Stimulated activated CD4-positive, alpha-beta T cell treated with anti-CD3 and anti-CD28 coated beads, TNF-alpha, amount 100 ng/mL, for 4 hours (primary cell): ENCODE measurements around the gene OR10A6.

Source experiments
- DNase-seq, 3 experiments: peaks; one replicate each; pipeline ENCODE4 v3.0.0-alpha.2; 2020; ENCODE audit warnings: low read depth in 3 of 3

Gene OR10A6

GRCh38 chr11:7931168-7931567 lies at the start of gene OR10A6:
TSS of gene OR10A6 (minus strand) at chr11:7931268. CDS start at chr11:7928662, 2,606 bp downstream.
- DNase-seq: no peak

- DNase-seq: no peak
Observed at GRCh38 chr11:7977232-7977917, 46.3 kb upstream of the OR10A6 start.

- no peak for DNase-seq
Observed at GRCh38 chr11:7974668-7975067, 43.6 kb upstream of the OR10A6 start.

- DNase-seq: no peak
Observed at GRCh38 chr11:7973011-7973410, 41.9 kb upstream of the OR10A6 start.

GRCh38 chr11:7971846-7972245 lies 40.8 kb upstream of the OR10A6 start:
- DNase-seq: no peak

- no peak for DNase-seq
Observed at GRCh38 chr11:7969756-7970646, 38.9 kb upstream of the OR10A6 start.

- no peak for DNase-seq
Observed at GRCh38 chr11:7968686-7969085, 37.6 kb upstream of the OR10A6 start.

- DNase-seq: no peak
Observed at GRCh38 chr11:7967826-7968225, 36.8 kb upstream of the OR10A6 start.

GRCh38 chr11:7967097-7967496 lies 36.0 kb upstream of the OR10A6 start:
- no peak for DNase-seq

- no peak for DNase-seq
Observed at GRCh38 chr11:7965386-7965785, 34.3 kb upstream of the OR10A6 start, which contains the start of gene NLRP10. TSS of gene NLRP10 (minus strand) at chr11:7965447. CDS start at chr11:7963495, 1,952 bp downstream.

GRCh38 chr11:7964873-7965272 lies 33.8 kb upstream of the OR10A6 start:
- no peak for DNase-seq

GRCh38 chr11:7964261-7964660 lies 33.2 kb upstream of the OR10A6 start:
- DNase-seq: no peak

- DNase-seq: no peak
Observed at GRCh38 chr11:7955191-7955590, 24.1 kb upstream of the OR10A6 start.

- DNase-seq: no peak
Observed at GRCh38 chr11:7949934-7950333, 18.9 kb upstream of the OR10A6 start.

- DNase-seq: no peak
Observed at GRCh38 chr11:7944123-7944522, 13.1 kb upstream of the OR10A6 start.

- no peak for DNase-seq
Observed at GRCh38 chr11:7941608-7942007, 10.5 kb upstream of the OR10A6 start, which contains the start of gene OR10A3. TSS of gene OR10A3 (minus strand) at chr11:7941708. CDS start at chr11:7939520, 2,188 bp downstream.

GRCh38 chr11:7941146-7941545 lies 10.1 kb upstream of the OR10A6 start:
- DNase-seq: no peak

- no peak for DNase-seq
Observed at GRCh38 chr11:7936615-7937014, 5.5 kb upstream of the OR10A6 start.

- DNase-seq: no peak
Observed at GRCh38 chr11:7927635-7928034, 3.4 kb downstream of the OR10A6 start.

- no peak for DNase-seq
Observed at GRCh38 chr11:7924536-7924935, 6.5 kb downstream of the OR10A6 start.

- no peak for DNase-seq
Observed at GRCh38 chr11:7918141-7918540, 12.9 kb downstream of the OR10A6 start.

GRCh38 chr11:7911011-7911410 lies 20.1 kb downstream of the OR10A6 start:
- DNase-seq: no peak

- no peak for DNase-seq
Observed at GRCh38 chr11:7910286-7910788, 20.7 kb downstream of the OR10A6 start.
